Measurements from ENCODE around the gene SPEN.

- TF ChIP-seq CTCF (IDR thresholded peaks at IDR 0.05) (no peak), POLR2A (IDR thresholded peaks at IDR 0.05) (no peak)
Observed at GRCh38 chr1:15942661-15943327, 95.3 kb downstream of the SPEN start.
